HCT116 (cell line): ENCODE results near the gene HIP1. TPM values are rescaled to one million over a fixed set of nuclear protein-coding genes. Genes with fewer than 3 reads are reported as not detected.

ENCODE experiments used
- ATAC-seq: fragments of 200-7000 bp; cut with Tn5 transposase; 2 replicates; pipeline ENCODE4 v1.9.1; 2020; ENCODE audit warnings: mild to moderate bottlenecking, moderate library complexity
- BruUV-seq: library from RNA; stranded (reverse); fragments of 400-500 nt; replicated peaks from 2 replicates; lab custom pipeline; 2021; lab: Mats Ljungman, UMichigan
- CTCF ChIA-PET: fragments of 300-600 bp; sonication (Branson Sonifier 250); formaldehyde crosslinking; loops from one replicate; lab custom pipeline; 2021; ENCODE audit warnings: antibody characterized with exemption; lab: Charles Lee
- POLR2A ChIA-PET: fragments of 300-600, 350-600 bp; sonication (Branson Sonifier 250); formaldehyde crosslinking; loops from one replicate; lab custom pipeline; 2021; ENCODE audit warnings: antibody characterized with exemption; lab: Charles Lee
- RAD21 ChIA-PET, 2 experiments: fragments of 300-600 bp; sonication (Branson Sonifier 250); formaldehyde crosslinking; loops; one replicate each; lab custom pipeline; 2023; ENCODE audit warnings: low total read pairs in 2 of 2; ENCODE audit not compliant: uncharacterized antibody in 2 of 2, unreplicated experiment in 2 of 2, low non-redundant PET in 1 of 2; lab: Charles Lee
- DNase-seq: peaks from one replicate; pipeline ENCODE4 v3.0.0-alpha.2; 2010; ENCODE audit warnings: low read depth, low spot score
- H2AFZ ChIP-seq: fragments of 200-600 bp; shearing (Covaris generic), sonication (generic); 2 replicates; pipeline ENCODE4 v1.6.1; 2017; ENCODE audit warnings: low read depth, mixed run types, mixed read lengths, antibody characterized with exemption, low read length; ENCODE audit not compliant: poor library complexity, severe bottlenecking
- H3K27ac ChIP-seq: 2 replicates; pipeline ENCODE4 v1.5.1; 2012; ENCODE audit warnings: low read depth, low read length
- H3K27me3 ChIP-seq: fragments of 200-600 bp; sonication (generic); 2 replicates; pipeline ENCODE4 v1.6.1; 2016; ENCODE audit warnings: mixed run types, low read length, mixed read lengths; ENCODE audit not compliant: insufficient read depth
- H3K36me3 ChIP-seq, 2 experiments: fragments of 200-500 bp in 1 of 2; fragments of 200-600 bp in 1 of 2; sonication (Bioruptor generic) in 1 of 2; sonication (generic) in 1 of 2; 2 replicates each; pipeline versions ENCODE4 v1.5.1 to v1.6.1; 2014 to 2016; ENCODE audit warnings: low read length in 2 of 2, inconsistent platforms in 1 of 2, mixed read lengths in 1 of 2, mixed run types in 1 of 2; ENCODE audit not compliant: insufficient read depth in 2 of 2, control insufficient read depth in 1 of 2
- H3K4me1 ChIP-seq, 2 experiments: fragments of 200-600 bp in 1 of 2; sonication (generic) in 1 of 2; 2 replicates each; pipeline versions ENCODE4 v1.5.1 to v1.6.1; 2012 to 2017; ENCODE audit warnings: low read length in 2 of 2, inconsistent platforms in 1 of 2, mild to moderate bottlenecking in 1 of 2, mixed read lengths in 1 of 2, mixed run types in 1 of 2, moderate library complexity in 1 of 2; ENCODE audit not compliant: insufficient read depth in 2 of 2, control insufficient read depth in 1 of 2
- H3K4me2 ChIP-seq: fragments of 200-600 bp; sonication (generic); 2 replicates; pipeline ENCODE4 v1.6.1; 2017; ENCODE audit warnings: mixed run types, low read length, mixed read lengths
- H3K4me3 ChIP-seq, 2 experiments: fragments of 200-600 bp in 1 of 2; sonication (generic) in 1 of 2; replicated peaks in 1 of 2; 2 replicates each; pipeline ENCODE4 v1.5.1; 2011 to 2016; ENCODE audit warnings: low read length in 2 of 2, control low read depth in 1 of 2, low read depth in 1 of 2, mild to moderate bottlenecking in 1 of 2, mixed read lengths in 1 of 2, mixed run types in 1 of 2
- H3K79me2 ChIP-seq: fragments of 200-600 bp; sonication (generic); 2 replicates; pipeline ENCODE4 v1.6.1; 2017; ENCODE audit warnings: mild to moderate bottlenecking, mixed run types, low read length, moderate library complexity, mixed read lengths; ENCODE audit not compliant: insufficient read depth
- H3K9ac ChIP-seq: fragments of 200-600 bp; sonication (generic); 2 replicates; pipeline ENCODE4 v1.6.1; 2016; ENCODE audit warnings: low read length, mixed read lengths
- H3K9me2 ChIP-seq: fragments of 200-600 bp; sonication (generic), shearing (Covaris generic); 2 replicates; pipeline ENCODE4 v1.6.1; 2017; ENCODE audit warnings: mixed run types, mild to moderate bottlenecking, moderate library complexity; ENCODE audit not compliant: insufficient read depth
- H3K9me3 ChIP-seq, 2 experiments: fragments of 200-500 bp in 1 of 2; fragments of 200-600 bp in 1 of 2; sonication (Bioruptor generic) in 1 of 2; sonication (generic) in 1 of 2; 2 replicates each; pipeline ENCODE4 v1.6.1; 2014 to 2017; ENCODE audit warnings: low read length in 2 of 2, mixed read lengths in 2 of 2, inconsistent platforms in 1 of 2, low read depth in 1 of 2, mild to moderate bottlenecking in 1 of 2, mixed run types in 1 of 2, moderate library complexity in 1 of 2; ENCODE audit not compliant: control insufficient read depth in 1 of 2, insufficient read depth in 1 of 2
- H4K20me1 ChIP-seq: fragments of 200-600 bp; sonication (generic), shearing (Covaris generic); 2 replicates; pipeline ENCODE4 v1.6.1; 2017; ENCODE audit warnings: mixed run types, mild to moderate bottlenecking, moderate library complexity; ENCODE audit not compliant: insufficient read depth
- CBX3 ChIP-seq: IDR thresholded peaks from 2 replicates; pipeline ENCODE4 v1.6.1; 2012; ENCODE audit warnings: low read depth
- CEBPB ChIP-seq: IDR thresholded peaks from 2 replicates; pipeline ENCODE4 v1.6.1; 2012; ENCODE audit warnings: low read depth
- CTCF ChIP-seq, 3 experiments: fragments of 200-600 bp in 1 of 3; sonication (generic) in 1 of 3; IDR thresholded peaks in 2 of 3; conservative IDR thresholded peaks in 1 of 3; 2 replicates each; pipeline ENCODE4 v1.5.1; 2012 to 2017; ENCODE audit warnings: low read depth in 2 of 3, low read length in 2 of 3, antibody characterized with exemption in 1 of 3, borderline replicate concordance in 1 of 3, control low read depth in 1 of 3, mild to moderate bottlenecking in 1 of 3, mixed read lengths in 1 of 3, mixed run types in 1 of 3, moderate library complexity in 1 of 3; ENCODE audit not compliant: insufficient read depth in 1 of 3
- EZH2 ChIP-seq: fragments of 200-600 bp; sonication (generic); IDR thresholded peaks from 2 replicates; pipeline ENCODE4 v1.6.1; 2017; ENCODE audit warnings: antibody characterized with exemption, mixed run types
- EZH2phosphoT487 ChIP-seq: fragments of 200-600 bp; IDR thresholded peaks from 2 replicates; pipeline ENCODE4 v1.6.1; 2018; ENCODE audit warnings: antibody characterized with exemption, borderline replicate concordance
- MAX ChIP-seq: IDR thresholded peaks from 2 replicates; pipeline ENCODE4 v1.6.1; 2012
- POLR2A ChIP-seq: IDR thresholded peaks from 2 replicates; pipeline ENCODE4 v1.7.0; 2011; ENCODE audit warnings: borderline replicate concordance; ENCODE audit not compliant: insufficient read depth, insufficient read length; ENCODE audit errors: extremely low read depth
- REST ChIP-seq: IDR thresholded peaks from 2 replicates; pipeline ENCODE4 v1.6.1; 2012; ENCODE audit warnings: low read depth
- SP1 ChIP-seq: IDR thresholded peaks from 2 replicates; pipeline ENCODE4 v1.6.1; 2012; ENCODE audit warnings: low read depth
- SRF ChIP-seq: IDR thresholded peaks from 2 replicates; pipeline ENCODE4 v1.6.1; 2012; ENCODE audit warnings: low read depth
- ZFX ChIP-seq: fragments of 450-650 bp; IDR thresholded peaks from 2 replicates; pipeline ENCODE4 v1.6.1; 2017
- intact Hi-C: fragments of 100-400 bp; cut with micrococcal nuclease; formaldehyde crosslinking; loops from 2 replicates; pipeline ENCODE4 v1.10.0; 2022
- total RNA-seq: library from RNA; stranded (reverse); gene quantifications from one replicate; pipeline ENCODE4 v1.2.1, GENCODE V29; 2021; ENCODE audit not compliant: unreplicated experiment
- TF ChIP-seq, protein P1 (sequence below): IDR thresholded peaks from 2 replicates; pipeline ENCODE4 v1.6.1; 2012

Gene HIP1
- total RNA-seq, 1 experiment from 2014 or later = 22.1 TPM

DNA sequence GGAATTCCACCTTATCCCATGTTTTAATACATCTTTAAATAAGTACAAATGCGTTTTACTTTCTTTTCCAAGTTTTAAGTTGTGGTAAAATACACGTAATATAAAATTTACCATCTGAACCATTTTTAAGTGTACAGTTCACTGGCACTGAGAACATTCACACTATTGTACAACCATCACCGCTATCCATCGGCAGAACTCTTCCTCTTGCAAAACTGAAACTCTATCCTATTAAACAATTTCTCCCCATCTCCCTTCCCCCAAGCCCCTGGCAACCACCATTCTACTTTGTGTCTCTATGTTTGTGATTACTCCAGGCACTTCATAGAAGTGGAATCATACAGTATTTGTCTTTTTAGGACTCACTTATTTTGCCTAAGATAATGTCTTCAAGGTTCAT lies 33.8 kb downstream of the HIP1 start:
- no peaks in the 10 kb centered on the region for H3K36me3 ChIP-seq
- no peak overlapping the region for H3K9ac ChIP-seq
- H3K9me3 ChIP-seq = peaks cover 5 to 10% of the 10 kb centered on the region in 2 experiments; a peak in 3 of 4 replicates
- no peak overlapping the region for H3K4me3 ChIP-seq
- H3K79me2 ChIP-seq = no peaks in the 10 kb centered on the region
- no peaks in the 10 kb centered on the region for H3K27me3 ChIP-seq
- no TSS peak for BruUV-seq
- ChIA-PET CTCF (no interaction called here), RAD21 (no interaction called here), POLR2A (no interaction called here)
- no peaks in the 10 kb centered on the region for H4K20me1 ChIP-seq
- no peak overlapping the region for H3K27ac ChIP-seq
- no peak for TF ChIP-seq SP1
- H2AFZ ChIP-seq = no peak overlapping the region
- no peaks in the 10 kb centered on the region for H3K4me1 ChIP-seq
- intact Hi-C loops = no loop called here
- H3K4me2 ChIP-seq = no peak overlapping the region
- DNase-seq = no peak
- ATAC-seq = no peak
- no peaks in the 10 kb centered on the region for H3K9me2 ChIP-seq

- RAD21 ChIA-PET = no interaction called here
- Histone ChIP-seq H3K4me1 (no peaks in the 10 kb centered on the region), H3K27ac (no peak overlapping the region), H3K9me3 (no peaks in the 10 kb centered on the region), H2AFZ (no peak overlapping the region), H3K4me2 (no peak overlapping the region), H3K27me3 (no peaks in the 10 kb centered on the region), H3K4me3 (no peak overlapping the region), H3K9me2 (no peaks in the 10 kb centered on the region), H4K20me1 (no peaks in the 10 kb centered on the region), H3K9ac (no peak overlapping the region), H3K36me3 (no peaks in the 10 kb centered on the region), H3K79me2 (no peaks in the 10 kb centered on the region)
- CTCF ChIA-PET = no interaction called here
- no TSS peak for BruUV-seq
- TF ChIP-seq REST = no peak
- TF ChIP-seq CTCF (IDR thresholded peaks at IDR 0.05 in 2 of 3, conservative IDR thresholded peaks at IDR 0.05 in 1 of 3; ENCODE audit: borderline replicate concordance in 1 of 3, insufficient read depth in 1 of 3, low read depth in 2 of 3, low read length in 2 of 3) = no peak
- TF ChIP-seq EZH2phosphoT487 = no peak
- TF ChIP-seq, protein P1, sequence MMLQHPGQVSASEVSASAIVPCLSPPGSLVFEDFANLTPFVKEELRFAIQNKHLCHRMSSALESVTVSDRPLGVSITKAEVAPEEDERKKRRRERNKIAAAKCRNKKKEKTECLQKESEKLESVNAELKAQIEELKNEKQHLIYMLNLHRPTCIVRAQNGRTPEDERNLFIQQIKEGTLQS = no peak
- TF ChIP-seq SRF = no peak
- no peak for TF ChIP-seq CEBPB
- TF ChIP-seq MAX = no peak
- TF ChIP-seq CBX3 = no peak
- no peak for TF ChIP-seq ZFX
- no peak for TF ChIP-seq EZH2
- no peak for TF ChIP-seq POLR2A
- POLR2A ChIA-PET = no interaction called here
- intact Hi-C loops = no loop called here
- ATAC-seq = no peak
- DNase-seq = no peak
These were observed 36.2 kb downstream of the HIP1 start for GRCh38 chr7:75702515-75702914.
